ENCODE results near the gene CCDC68. TPM values are rescaled to one million over a fixed set of nuclear protein-coding genes. Genes with fewer than 3 reads are reported as not detected.
A peak's percentile ranks its signal among the peaks of the same experiment; 100 is the strongest.

CCDC68 gene
- total and polyA plus RNA-seq, 2 of the 13 experiments (the other 11 are each of a cell fraction or from before 2014, with no cell fraction given): 4.6 to 13.3 TPM

GRCh38 chr18:54958704-54959625, at the start of gene CCDC68 (continued):
- TF ChIP-seq, protein P1, sequence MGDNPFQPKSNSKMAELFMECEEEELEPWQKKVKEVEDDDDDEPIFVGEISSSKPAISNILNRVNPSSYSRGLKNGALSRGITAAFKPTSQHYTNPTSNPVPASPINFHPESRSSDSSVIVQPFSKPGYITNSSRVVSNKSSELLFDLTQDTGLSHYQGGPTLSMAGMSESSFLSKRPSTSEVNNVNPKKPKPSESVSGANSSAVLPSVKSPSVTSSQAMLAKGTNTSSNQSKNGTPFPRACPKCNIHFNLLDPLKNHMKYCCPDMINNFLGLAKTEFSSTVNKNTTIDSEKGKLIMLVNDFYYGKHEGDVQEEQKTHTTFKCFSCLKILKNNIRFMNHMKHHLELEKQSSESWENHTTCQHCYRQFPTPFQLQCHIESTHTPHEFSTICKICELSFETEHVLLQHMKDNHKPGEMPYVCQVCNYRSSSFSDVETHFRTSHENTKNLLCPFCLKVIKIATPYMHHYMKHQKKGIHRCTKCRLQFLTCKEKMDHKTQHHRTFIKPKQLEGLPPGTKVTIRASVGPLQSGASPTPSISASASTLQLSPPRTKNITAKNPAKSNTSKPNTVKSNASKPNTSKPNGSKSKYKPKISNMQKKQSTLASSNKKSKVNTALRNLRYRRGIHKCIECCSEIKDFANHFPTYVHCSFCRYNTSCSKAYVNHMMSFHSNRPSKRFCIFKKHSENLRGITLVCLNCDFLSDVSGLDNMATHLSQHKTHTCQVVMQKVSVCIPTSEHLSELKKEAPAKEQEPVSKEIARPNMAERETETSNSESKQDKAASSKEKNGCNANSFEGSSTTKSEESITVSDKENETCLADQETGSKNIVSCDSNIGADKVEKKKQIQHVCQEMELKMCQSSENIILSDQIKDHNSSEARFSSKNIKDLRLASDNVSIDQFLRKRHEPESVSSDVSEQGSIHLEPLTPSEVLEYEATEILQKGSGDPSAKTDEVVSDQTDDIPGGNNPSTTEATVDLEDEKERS (CRISPR knock-in tag; IDR thresholded peaks at IDR 0.05): no peak
- TF ChIP-seq ZNF800 (CRISPR knock-in tag; IDR thresholded peaks at IDR 0.05): peak; percentile 66; the same call in 1 of the 2 replicates
- peak; percentile 54; the same call in 1 of the 2 replicates for TF ChIP-seq PHF21A (CRISPR knock-in tag; IDR thresholded peaks at IDR 0.05)
- TF ChIP-seq GPN1 (CRISPR knock-in tag; IDR thresholded peaks at IDR 0.05; ENCODE audit: borderline replicate concordance): no peak
- no peak for TF ChIP-seq ZBTB43 (CRISPR knock-in tag; conservative IDR thresholded peaks at IDR 0.05)
- no peak for TF ChIP-seq THRA (CRISPR knock-in tag; IDR thresholded peaks at IDR 0.05; ENCODE audit: borderline replicate concordance)
- no peak for TF ChIP-seq ZGPAT (CRISPR knock-in tag; IDR thresholded peaks at IDR 0.05)
- TF ChIP-seq ATF1 (CRISPR knock-in tag; IDR thresholded peaks at IDR 0.05): no peak
- no peak for TF ChIP-seq HMGA1 (CRISPR knock-in tag; conservative IDR thresholded peaks at IDR 0.05)
- TF ChIP-seq NFIC (IDR thresholded peaks at IDR 0.05; ENCODE audit: low read length): no peak
- no peak for TF ChIP-seq HNRNPH1 (optimal IDR thresholded peaks at IDR 0.05; ENCODE audit: low read depth, low read length)
- TF ChIP-seq ISL2 (CRISPR knock-in tag; IDR thresholded peaks at IDR 0.05): no peak
- no peak for TF ChIP-seq RFX1 (IDR thresholded peaks at IDR 0.05)
- TF ChIP-seq ZFP82 (CRISPR knock-in tag; IDR thresholded peaks at IDR 0.05; ENCODE audit: borderline replicate concordance): no peak
- no peak for TF ChIP-seq KLF12 (CRISPR knock-in tag; IDR thresholded peaks at IDR 0.05; ENCODE audit: borderline replicate concordance)
- no peak for TF ChIP-seq ATAD3A (CRISPR knock-in tag; IDR thresholded peaks at IDR 0.05)
- TF ChIP-seq CBFB (CRISPR knock-in tag; IDR thresholded peaks at IDR 0.05): no peak

Measured in HepG2 (cell line).